PFSK-1 (cell line): ENCODE results near the gene ZNF512B.

Experiments used
- FOXP2 ChIP-seq: optimal IDR thresholded peaks from 2 replicates; pipeline ENCODE3; 2011; ENCODE audit warnings: borderline replicate concordance, control low read depth, inconsistent platforms; ENCODE audit not compliant: insufficient read depth; ENCODE audit errors: extremely low read length, extremely low read depth
- POLR2AphosphoS5 ChIP-seq: IDR thresholded peaks from 2 replicates; pipeline ENCODE4 v1.6.1; 2012; ENCODE audit warnings: low read depth, mild to moderate bottlenecking, control low read depth, low read length, moderate library complexity
- SIN3A ChIP-seq: IDR thresholded peaks from 2 replicates; pipeline ENCODE4 v1.6.1; 2012; ENCODE audit warnings: mild to moderate bottlenecking, low read length, moderate library complexity, borderline replicate concordance; ENCODE audit not compliant: insufficient read depth
- TAF1 ChIP-seq: IDR thresholded peaks from 2 replicates; pipeline ENCODE4 v1.6.1; 2012; ENCODE audit warnings: low read length, control low read depth, borderline replicate concordance; ENCODE audit not compliant: insufficient read depth
- TF ChIP-seq, protein P1 (sequence below), 2 experiments: IDR thresholded peaks; 2 replicates each; pipeline versions ENCODE4 v1.6.1 to v1.8.0; 2011 to 2012; ENCODE audit warnings: low read depth in 2 of 2, low read length in 2 of 2, control low read depth in 1 of 2, inconsistent platforms in 1 of 2, mild to moderate bottlenecking in 1 of 2, moderate library complexity in 1 of 2; ENCODE audit not compliant: insufficient read depth in 1 of 2

Gene ZNF512B

DNA sequence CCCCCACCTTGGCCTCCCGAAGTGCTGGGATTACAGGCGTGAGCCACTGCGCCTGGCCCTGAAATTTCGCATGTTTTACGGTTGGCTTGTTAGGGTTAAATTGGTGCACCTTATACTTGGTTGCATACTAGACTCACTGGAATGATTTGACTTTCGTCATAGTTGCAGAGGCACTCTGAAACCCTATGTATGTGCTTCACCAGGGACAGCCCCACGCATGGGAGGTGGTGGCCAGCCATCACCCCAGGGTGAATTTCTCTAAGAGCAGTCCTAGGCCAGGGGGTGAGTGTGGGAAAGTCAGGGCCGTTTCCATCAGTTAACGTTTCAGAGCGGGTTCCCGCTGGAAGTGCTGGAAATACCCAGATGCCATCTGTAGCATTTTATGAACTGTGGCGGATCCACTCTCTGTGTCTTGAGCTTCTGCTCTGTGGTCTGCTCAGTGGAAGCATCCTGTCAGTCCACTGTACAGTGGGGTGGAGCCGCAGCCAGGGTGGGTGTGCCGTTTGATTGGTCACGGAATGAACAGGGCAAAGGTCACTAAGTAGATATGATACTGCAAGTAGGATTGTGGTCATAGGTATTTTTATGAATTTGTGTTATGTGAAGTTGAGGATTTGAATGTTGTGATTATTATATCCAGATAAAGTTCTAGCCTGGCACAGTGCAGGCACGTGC, 61.6 kb downstream of the ZNF512B start:
- TF ChIP-seq FOXP2 (no peak), SIN3A (no peak), TAF1 (no peak), POLR2AphosphoS5 (no peak)
- TF ChIP-seq, protein P1, sequence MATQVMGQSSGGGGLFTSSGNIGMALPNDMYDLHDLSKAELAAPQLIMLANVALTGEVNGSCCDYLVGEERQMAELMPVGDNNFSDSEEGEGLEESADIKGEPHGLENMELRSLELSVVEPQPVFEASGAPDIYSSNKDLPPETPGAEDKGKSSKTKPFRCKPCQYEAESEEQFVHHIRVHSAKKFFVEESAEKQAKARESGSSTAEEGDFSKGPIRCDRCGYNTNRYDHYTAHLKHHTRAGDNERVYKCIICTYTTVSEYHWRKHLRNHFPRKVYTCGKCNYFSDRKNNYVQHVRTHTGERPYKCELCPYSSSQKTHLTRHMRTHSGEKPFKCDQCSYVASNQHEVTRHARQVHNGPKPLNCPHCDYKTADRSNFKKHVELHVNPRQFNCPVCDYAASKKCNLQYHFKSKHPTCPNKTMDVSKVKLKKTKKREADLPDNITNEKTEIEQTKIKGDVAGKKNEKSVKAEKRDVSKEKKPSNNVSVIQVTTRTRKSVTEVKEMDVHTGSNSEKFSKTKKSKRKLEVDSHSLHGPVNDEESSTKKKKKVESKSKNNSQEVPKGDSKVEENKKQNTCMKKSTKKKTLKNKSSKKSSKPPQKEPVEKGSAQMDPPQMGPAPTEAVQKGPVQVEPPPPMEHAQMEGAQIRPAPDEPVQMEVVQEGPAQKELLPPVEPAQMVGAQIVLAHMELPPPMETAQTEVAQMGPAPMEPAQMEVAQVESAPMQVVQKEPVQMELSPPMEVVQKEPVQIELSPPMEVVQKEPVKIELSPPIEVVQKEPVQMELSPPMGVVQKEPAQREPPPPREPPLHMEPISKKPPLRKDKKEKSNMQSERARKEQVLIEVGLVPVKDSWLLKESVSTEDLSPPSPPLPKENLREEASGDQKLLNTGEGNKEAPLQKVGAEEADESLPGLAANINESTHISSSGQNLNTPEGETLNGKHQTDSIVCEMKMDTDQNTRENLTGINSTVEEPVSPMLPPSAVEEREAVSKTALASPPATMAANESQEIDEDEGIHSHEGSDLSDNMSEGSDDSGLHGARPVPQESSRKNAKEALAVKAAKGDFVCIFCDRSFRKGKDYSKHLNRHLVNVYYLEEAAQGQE (IDR thresholded peaks at IDR 0.05; ENCODE audit: insufficient read depth in 1 of 2, low read depth in 2 of 2, low read length in 2 of 2), result no peak
